Inflammatory macrophage treated with lipopolysaccharide for 4 hours (primary cell): ENCODE measurements around the gene CLSTN2.

Experiments used
- DNase-seq: peaks from one replicate; pipeline ENCODE4 v3.0.0-alpha.2; 2020

Gene CLSTN2

DNA sequence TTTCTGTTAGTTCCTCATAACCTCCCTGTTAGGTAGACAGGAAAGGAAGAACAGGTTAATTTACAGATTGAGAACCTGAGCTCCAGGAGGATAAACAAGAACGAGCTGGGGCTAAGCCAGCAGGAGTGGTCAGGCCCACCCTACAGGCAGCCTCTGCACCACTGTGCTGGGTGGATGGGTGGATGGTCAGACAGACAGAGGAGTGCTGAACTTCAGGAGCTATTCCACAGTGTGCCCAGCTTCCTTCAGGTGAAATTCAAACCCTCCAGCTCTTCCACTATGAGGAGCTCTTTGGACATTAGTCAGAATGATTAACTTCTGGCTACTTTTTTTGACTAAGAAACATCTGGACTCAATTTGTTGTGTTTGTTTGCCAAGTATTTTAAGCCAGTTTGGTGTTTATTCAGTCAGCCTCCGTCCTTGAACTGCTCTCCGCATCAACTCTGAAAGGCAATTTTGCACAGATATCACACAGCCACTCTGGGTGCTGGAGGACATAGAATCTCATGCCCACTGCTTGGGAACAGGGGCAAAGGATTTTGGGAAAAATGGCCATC is 361.9 kb downstream of the CLSTN2 start:
- no peak for DNase-seq

DNA sequence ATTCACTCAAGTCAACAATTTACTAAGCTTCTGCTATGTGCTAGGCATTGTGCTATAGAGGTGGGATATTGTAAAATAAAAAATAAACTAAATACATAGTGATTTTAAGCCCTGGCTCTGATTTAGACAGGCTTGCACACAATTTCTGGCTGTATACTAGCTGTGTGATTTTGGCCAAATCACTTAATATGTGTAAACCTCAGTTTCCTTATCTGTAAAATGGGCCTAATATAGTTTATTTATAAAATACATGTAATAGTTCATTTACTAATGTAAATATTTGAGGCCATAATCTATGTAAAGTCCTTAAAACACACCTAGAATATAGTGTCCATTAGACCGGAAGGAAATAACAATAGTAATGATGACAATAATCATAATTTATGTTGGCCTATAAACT is 363.1 kb downstream of the CLSTN2 start:
- DNase-seq, result no peak

DNA sequence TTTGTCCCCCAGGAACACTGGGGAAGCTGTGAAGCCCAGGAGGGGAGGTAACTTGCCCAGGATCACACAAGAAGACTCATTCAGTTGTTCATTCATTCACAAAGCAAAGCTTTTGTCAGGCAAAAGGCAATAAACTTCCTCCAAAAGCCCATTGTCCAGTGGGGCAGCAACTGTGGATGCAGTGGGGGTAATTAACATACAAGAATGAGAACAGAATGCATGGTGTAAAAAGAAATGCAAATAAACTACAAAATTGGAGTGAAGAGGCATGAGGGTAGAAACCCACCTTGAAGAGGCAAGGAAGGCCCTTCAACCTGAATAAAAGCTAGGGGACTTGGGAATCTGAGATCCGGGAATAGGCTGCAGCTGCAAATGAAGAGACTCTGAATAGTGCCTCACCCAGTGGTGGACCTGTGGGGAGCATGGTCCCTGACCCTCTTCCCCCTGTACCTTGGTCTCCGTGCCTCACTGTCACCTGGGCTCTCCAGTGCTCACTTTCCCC is 363.6 kb downstream of the CLSTN2 start:
- no peak for DNase-seq

DNA sequence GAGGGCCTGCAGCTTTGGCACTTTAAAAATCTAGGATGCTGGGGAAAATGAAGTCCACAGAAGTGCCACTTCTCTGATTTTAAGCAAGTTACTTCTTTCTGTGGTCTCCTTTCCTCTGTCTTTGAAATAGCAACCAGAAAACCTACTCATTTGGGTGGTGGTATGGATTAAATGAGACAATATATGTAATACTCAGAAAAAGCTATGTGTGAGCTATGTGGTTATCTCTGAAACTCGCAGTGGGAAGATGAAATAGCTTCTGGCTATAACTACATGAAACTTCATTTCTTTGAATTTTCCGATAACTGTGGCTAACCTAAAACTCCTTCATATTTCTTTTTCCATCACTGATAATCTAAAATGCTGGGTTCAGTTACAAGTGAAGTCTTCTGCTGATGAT is 368.9 kb downstream of the CLSTN2 start:
- DNase-seq, result no peak

DNA sequence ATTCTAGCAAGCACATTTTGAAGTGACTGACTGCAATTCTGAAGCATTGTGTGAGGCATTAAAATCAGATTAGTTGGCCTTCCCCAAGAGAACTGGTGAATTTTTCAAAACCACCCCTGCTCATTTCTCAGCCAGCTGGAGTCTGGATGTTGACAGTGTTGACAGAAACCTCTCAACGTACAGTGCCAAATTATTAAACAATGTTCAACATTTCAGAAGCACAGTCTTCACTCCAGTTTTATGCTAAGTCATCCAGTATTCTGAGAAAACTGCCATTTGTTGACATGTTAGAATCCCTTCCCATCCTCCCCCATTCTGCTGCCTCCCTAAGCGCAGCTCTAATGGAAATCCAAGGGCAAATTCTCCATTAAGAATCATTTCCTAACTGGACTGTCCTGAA is 373.6 kb downstream of the CLSTN2 start:
- DNase-seq, result no peak

DNA sequence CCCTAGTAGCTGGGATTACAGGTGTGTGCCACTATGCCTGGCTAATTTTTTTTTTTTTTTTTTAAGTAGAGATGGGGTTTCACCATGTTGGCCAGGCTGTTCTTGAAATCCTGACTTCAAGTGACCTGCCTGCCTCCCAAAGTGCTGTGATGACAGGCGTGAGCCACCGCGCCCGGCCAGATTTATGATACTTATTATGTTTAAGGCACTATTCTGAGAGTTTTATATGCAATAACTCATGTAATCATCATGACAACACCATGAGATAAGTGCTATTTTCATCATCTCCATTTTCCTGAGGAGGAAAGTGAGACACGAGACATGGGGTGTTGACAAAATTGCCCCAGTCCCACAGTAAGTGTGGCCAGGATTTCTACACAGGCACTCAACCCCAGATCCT is 376.4 kb downstream of the CLSTN2 start:
- DNase-seq, result no peak

DNA sequence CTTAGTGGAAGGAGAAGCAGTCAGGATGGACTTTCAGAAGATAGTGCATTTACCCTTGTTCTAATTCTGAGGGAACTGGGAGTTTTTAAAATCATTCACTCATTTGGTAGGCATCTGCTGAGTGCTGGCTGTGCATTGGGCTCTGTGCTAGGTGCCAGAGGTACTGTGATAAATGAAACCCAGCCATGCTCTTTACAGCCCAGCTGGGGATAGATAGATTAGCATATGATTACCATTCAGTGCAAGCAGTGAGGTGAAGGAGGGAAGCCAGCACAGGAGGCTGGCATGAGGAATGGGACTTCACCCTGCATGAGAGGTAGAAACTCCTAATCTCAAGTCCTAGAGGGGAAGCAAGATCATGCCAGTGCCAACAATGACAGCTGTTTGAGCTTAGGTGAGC is 381.0 kb downstream of the CLSTN2 start:
- no peak for DNase-seq

DNA sequence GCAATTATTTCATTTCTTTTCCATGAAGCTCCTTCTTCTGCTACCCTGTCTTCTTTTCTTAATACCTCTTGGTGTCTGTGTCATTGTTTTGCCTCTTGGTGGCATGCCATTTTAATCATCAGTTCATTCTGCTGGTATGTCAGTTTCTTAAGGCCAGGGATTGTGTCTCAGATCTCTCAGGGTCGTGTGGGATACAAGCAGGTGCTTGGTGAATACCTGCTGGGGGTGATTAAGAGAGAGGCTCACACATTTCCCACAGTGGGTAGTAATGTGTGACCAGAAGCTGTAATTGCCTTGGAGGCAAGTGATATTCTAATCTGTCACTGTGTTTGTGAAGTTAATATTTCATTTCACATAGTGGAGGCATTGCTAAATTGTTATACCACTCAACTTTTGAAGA is 381.5 kb downstream of the CLSTN2 start:
- DNase-seq, result no peak

DNA sequence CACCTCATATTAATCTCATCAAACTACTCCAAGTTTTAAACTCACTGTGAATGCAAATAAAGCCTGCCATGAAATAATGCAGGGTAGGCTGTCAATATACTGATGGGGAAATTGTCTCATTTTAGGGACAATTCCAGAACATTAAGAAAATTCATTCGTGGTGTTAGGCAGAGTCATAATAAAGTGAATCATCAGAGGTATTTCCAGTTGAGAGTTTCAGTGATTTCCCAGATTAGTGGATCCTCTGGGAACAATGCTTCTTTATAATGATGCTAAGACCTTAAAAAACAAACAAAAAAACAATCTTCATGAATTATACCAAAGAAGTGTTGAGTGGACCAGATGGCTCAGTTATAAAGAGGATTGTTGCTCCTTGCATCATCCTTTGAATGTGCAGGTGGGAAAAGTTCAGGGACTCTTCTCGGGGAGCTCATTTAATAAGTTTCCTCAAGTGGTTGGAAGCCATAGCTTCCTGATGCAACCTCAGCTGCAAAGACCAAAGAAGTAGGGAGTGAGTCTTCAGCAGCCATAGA is 381.9 kb downstream of the CLSTN2 start:
- no peak for DNase-seq

DNA sequence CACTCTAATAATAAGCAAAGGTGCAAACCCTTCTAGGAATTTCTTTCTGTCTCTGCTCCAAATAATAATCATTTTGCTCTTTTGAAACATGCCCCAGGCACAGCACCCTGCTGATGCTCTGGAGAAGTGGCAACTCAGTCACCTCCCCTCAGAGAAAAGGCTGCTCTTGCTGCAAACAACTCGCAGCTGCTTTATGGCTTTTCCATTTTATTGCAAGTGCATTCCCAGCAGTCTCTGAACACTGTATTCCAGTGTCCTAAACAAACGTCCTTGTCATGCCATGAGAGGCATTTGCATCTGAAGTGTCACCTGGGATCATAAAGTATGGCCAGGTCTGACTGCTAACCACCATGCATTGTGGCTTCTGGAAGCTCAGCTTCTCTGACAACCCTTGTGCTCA is 384.8 kb downstream of the CLSTN2 start:
- no peak for DNase-seq

DNA sequence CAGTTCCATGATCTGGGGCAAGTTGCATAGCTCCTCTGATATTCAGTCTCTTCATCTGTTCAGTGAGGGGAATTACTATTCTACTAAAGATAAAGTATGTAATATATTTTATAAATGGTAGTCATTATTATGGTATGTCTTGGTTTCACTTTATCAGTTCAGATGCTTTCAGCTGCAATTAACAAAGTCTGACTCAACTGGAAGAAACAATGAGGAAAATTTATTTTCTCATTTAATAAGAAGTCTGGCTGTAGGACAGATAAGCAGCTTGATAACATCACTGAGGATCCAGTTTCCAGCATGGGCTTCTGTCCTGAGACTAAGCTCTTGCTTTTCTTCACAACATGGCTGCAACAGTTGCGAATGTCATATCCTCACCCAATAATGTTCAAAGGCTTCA is 388.6 kb downstream of the CLSTN2 start:
- DNase-seq, result no peak

DNA sequence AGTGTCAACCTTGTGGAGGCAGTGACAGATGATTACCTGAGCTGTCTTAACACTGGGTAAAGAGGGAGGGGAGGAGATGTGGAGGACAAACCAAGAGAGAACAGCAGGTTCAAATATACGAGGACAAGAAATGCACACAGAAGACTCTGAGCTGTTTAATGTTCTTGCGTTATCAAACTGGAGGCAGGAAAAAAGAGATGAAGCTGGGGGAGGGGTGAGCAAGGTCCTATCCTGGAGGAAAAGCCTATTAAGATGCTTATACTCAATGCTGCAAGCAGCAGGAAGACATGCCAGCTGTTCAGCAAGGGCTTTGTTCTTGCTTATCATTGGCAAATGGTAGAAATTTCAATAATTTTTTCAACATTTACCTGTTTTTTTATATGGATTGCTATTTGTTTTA is 397.1 kb downstream of the CLSTN2 start:
- no peak for DNase-seq

DNA sequence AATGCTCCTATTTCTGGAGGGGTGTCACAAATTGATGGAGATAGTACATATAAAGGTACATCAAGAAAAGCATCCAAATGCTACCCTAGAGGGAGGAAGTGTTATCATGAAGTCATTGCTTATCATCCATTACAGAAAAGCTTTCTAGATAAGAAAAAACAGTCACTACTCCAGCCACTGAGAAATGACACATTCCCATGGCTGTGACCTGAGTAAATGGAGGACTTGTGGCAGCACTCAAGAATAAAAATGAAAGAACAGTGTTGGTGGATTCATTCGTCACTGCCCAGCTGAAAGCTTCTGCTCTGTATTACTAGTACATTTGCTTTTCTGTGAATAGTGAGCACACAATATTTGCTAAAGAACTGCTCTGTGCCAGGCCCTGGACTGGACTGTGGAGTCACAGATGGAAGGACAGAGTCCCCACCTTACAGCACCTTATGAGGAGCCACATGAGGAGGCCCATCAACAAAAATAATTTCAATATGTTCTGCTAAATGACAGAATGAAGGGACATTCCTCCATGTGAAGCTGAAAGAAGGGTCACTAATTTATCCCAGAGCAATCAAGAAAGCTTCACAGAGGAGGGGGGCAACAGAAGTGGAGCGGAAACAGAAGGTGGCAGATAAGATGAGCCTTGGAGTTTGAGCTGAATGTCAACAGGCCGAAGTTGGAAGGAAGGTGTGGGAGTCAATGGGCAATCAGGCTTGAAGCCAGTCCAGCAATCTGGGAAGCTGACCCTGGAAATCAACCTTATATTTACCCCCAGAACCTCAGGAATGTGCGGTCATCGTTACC is 399.3 kb downstream of the CLSTN2 start:
- DNase-seq, result no peak

DNA sequence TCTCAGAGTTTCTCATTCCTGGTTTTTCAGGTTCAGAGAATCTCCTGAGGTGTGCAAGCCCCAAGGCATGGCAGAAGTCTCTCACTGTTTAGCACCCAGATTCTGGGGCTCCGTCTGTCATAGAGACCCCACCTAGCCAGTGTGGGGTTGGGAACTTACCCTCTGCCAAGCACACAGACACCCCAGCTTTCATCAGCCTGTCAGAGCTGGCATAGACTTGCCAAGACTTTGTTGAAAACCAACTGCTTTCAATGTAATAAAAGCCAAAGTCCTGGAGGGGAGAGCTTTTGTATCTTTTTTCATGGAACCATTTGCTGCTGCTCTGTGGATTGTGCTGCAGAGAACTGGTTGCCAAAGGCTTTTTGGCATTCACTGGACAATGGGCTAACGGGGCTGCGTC is 401.5 kb downstream of the CLSTN2 start:
- DNase-seq, result no peak

DNA sequence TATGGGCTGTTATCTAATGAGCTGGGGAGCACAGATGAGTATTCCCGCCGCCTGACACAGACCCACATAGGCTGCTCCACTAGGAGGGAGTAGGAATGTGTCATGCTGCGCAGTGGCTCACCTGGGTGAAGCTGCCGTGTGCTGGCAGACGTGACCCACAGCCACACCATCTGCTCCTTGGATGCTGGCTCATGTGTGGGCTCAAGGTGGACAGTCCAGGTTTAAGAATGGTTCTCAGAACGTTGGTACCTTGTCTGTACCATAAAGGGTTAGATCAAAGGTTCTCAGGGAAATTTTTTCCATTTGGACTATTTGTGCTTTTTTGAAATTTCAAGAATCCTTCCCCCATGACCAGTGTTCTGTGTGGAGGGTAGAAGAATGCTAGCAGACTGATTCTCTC is 403.9 kb downstream of the CLSTN2 start:
- DNase-seq, result no peak

DNA sequence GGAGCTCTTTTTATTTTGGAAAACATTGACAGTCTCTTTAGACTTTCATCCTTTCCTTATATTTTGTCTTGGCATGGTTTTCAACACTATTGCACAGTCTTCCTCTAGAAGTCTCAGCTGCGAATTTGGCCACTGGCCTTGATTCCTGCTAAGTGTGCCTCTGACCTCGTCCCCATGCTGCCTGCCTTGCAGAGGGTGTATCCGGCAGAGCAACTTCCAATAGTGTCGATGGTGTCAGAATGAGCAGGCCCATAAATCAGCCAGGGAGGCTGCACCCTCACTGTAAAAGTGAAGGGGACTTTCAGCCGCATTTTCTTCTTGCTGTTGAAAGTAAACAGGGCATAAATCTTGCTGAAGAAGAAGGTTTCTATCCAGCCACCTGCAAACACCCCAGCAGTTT is 406.2 kb downstream of the CLSTN2 start:
- DNase-seq, result no peak

DNA sequence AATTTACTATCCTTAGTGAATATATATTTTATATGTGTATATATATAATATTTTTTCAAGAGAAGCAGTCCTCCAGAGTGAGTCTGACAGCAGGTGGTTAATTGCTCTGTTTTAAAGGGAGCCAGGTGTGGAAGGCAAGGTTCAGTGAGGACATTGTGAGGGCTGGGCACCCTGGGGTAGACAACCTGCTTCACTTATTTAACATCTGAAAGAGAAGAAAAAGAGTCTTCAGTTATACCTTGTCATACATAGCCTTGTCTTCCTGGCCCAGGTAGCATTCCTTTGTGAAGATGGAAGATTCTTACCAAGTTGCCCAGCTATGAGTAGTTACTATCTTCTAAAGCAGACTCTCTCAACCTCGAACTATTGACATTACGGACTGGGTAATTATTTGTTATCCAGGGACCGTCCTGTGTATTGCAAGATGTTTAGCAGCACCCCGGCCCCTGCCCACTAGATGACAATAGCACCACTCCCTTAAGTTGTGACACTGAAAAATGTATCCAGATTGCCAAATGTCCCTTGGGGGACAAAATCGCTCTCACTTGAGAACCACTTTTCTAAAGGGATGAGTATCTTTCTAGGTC is 406.9 kb downstream of the CLSTN2 start:
- DNase-seq, result no peak

DNA sequence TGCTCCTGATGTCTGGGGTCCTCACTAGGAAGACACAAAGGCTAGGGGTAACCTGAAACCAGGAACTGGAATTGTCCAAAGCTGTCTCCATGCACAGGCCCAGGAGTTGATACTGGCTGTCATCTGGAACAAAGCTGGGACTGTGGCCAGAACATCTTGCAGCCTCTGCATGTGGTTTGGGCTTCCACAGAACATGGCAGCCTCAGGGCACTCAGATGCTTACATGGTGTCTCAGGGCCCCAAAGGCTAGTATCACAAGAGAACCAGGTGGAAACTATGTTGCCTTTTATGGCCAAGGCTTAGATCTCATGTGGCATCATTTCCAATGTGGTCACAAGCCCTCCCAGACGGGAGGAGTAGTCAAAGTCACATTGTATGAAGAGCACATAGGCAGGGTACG is 407.7 kb downstream of the CLSTN2 start:
- DNase-seq, result no peak

DNA sequence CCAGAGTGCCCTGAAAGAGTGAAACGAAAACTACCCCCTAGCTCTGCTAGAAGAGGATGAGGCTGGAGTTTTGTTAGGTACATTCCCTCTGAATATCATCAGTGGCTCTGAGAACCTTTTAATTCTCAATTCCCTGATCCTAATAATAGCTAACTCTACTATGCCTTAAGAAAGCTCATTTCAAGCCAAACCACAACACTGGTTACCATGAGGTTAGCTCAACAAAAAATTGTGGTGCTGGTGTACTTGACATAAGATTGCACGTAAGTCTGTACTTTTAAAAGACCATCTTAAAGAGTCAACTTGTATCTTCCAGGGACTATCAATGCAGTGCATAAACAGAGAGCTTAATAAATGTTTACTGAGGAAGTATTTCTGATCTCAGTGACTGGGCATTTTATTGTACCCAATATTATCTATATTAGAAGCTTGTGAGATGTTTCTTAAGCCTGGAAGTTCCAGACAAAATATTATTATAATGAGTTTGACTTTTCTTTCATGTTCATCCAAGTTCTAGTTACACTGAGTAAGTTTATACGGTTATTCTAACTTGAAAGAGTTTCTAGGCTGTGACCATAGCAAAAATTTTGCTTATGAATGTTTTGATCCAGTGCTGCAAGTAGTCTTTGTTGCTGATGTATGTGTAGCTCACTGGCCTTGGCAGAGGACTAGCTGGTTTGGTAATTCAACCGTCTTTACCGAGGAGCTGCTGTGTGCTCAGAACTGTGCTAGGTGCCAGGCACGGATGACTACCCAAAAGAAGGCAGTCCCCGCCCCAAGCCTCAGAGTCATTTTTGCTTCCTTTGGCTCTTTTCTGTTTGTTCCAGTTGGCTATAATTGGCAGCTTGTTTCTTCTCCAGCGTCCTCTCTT is 408.5 kb downstream of the CLSTN2 start:
- DNase-seq, result no peak

DNA sequence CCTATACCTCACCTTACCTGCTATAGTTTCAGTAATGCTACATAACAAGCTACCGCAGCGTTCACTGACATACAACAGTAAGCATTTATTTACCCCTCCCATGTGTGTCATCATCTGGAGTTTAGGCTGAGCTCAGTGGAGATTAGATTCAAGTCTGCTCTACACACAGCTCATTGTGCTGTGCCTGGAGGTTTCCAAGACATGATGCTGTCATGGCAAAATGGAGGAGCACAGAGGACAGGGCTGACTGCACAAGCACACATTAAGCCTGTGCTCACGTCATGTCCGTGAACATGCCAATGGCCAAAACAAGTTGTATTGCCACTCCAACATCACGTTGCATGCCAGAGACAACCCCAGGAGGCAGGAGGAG is 409.1 kb downstream of the CLSTN2 start:
- DNase-seq, result no peak

DNA sequence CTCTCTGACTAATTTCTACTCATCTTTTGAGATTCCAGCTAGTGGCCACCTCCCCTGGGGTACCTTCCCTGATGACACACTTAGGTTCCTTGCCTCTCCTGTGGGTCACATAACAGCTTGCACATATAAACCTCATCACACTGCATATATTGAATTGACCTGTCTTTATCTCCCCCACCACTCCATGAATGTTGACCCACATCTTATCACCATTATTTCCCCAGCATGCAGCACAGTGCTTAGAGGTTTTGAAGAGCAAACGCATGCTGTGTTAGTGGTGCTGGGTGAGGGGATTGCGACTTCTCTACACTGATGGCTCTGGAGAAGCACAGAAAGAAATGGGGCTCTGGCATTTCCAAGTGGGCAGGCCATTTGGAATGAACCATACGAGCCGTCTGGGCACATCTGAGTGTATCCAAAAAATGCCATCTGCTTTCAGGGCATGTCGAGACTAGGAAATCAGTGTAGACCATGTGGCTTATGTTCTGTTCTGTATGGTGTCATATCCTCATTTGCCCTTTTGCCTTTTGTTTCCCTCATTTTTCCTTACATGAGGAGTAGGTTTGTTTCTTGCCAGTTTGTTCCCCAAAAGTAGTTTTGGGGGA is 409.7 kb downstream of the CLSTN2 start:
- no peak for DNase-seq

DNA sequence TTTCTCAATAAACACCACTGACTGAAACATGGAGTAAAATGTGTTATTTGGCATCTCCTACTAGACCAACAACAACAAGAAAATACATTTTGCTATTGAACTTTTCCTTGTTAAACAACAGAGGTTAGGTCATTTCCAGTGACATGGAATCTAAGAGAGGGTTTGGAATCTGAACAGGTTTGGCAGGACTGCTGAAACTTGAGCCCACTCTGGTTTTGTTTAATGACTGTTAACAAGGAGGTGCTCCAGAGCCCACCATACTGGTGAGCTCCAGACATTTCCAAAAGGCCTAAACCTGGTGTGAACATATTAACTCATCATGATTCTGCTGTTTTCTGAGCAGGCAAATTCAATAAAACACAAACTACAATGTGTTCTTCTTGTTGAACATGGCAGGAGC is 412.2 kb downstream of the CLSTN2 start:
- no peak for DNase-seq

DNA sequence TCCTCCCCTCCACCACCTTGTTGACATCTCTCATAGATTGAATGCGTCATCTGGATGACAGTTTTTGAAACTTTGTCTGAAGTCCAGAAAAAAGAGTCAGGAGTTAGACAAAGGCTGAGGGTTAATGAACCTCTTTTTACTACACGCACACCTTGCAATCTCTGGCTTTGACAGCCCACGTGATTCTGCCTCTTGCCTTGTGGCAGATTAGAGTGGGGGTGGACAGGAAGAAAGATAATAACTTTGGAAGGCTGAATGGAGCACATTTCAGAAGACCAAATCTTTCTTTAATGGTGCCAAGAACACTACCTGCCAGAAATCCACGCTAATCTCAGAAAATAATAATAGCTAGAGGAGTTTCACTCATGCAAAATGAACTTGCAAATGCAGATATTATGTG is 415.0 kb downstream of the CLSTN2 start:
- no peak for DNase-seq
